GM12801 (cell line): ENCODE data around the gene PLRG1.

Experiments used
- TF ChIP-seq, protein P1 (sequence below): IDR thresholded peaks from one replicate; pipeline ENCODE4 v1.5.1; 2011; ENCODE audit warnings: control low read depth; ENCODE audit not compliant: insufficient read length; ENCODE audit errors: extremely low read depth

The PLRG1 gene

GRCh38 chr4:154528869-154529268 is 21.3 kb downstream of the PLRG1 start:
- TF ChIP-seq, protein P1, sequence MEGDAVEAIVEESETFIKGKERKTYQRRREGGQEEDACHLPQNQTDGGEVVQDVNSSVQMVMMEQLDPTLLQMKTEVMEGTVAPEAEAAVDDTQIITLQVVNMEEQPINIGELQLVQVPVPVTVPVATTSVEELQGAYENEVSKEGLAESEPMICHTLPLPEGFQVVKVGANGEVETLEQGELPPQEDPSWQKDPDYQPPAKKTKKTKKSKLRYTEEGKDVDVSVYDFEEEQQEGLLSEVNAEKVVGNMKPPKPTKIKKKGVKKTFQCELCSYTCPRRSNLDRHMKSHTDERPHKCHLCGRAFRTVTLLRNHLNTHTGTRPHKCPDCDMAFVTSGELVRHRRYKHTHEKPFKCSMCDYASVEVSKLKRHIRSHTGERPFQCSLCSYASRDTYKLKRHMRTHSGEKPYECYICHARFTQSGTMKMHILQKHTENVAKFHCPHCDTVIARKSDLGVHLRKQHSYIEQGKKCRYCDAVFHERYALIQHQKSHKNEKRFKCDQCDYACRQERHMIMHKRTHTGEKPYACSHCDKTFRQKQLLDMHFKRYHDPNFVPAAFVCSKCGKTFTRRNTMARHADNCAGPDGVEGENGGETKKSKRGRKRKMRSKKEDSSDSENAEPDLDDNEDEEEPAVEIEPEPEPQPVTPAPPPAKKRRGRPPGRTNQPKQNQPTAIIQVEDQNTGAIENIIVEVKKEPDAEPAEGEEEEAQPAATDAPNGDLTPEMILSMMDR = no peak

DNA sequence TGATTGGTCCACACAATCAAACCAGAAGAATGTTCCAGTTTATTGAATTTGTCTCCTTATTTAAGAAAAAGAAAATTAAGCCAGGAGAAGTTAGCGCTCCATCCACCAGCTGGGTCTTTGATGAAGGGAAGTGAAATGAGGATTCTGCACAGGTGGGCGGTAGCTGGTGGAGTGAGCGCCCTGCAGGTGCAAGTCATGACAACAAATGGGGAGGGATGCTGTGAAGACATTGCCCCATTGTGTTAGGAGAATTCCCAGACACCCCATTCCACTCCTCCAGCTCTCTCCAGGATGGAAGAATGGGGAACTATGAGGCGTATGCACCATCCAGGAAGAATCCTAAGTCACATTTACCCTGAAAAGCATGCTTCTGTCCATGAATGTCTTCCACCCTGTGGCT is 22.9 kb downstream of the PLRG1 start:
- TF ChIP-seq, protein P1 = no peak

- TF ChIP-seq, protein P1 = no peak
Measured at GRCh38 chr4:154526151-154526550, 24.0 kb downstream of the PLRG1 start.

DNA sequence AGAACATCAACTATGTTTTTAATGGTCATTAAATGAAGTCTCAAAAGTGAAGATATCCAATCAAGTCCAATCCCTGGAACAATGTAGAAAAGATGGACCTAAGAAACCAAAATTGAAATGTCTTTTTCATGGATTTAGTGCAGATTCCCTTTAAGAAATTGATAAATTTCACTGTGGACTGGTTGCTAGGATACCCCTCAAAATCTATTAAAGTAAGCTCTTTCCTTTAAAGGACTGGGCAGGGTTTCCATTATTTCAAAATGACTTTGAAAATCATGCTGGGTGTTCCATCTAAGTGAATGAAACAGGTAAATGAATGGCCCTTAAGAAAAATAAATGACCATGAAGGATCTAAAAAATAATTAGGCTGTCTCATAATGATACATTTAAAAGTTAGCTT is 28.6 kb downstream of the PLRG1 start:
- TF ChIP-seq, protein P1 = no peak

GRCh38 chr4:154519214-154519613 is 31.0 kb downstream of the PLRG1 start:
- TF ChIP-seq, protein P1 = no peak

DNA sequence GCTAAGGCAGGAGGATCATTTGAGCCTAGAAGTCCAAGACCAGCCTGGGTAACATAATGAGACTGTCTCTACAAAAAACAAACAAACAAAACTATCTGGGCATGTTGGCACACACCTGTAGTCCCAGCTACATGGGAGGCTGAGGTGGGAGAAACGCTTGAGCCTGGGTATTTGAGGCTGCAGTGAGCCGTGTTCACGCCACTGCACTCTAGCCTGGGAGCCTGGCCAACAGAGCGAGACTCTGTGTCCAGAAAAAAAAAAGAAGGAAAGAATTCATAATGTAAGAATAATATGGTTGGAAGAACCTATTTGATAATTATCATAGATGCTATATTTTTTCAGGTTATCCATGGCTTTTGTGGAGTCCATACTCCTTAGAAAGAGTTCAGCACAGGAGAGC is 32.6 kb downstream of the PLRG1 start:
- TF ChIP-seq, protein P1 = no peak

- TF ChIP-seq, protein P1 = no peak
Measured at GRCh38 chr4:154516318-154517029, 33.7 kb downstream of the PLRG1 start.
